Measurements from ENCODE around the gene ZFYVE16.

ZFYVE16 gene

DNA sequence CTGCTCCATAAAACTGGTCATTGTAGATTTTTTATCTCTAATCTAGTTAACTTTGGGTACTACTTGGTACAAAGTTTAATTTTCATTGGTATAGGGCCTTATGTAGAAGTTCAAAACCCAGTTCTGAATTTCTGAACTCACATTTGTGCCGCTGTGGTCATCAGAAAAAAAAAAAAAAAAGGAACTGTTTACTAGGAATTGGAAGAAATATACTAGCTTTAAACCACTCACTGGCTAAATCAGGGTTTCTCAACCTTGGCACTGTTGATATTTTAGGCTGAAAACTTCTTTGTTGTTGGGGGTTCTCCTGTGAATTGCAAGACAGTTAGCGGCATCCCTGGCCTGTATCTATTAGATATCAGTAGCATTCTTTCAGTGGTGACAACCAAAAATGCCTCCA lies 4.1 kb upstream of the ZFYVE16 start:
- H3K4me3 ChIP-seq (ENCODE audit: low read depth, low read length): no peak overlapping the region
- TF ChIP-seq, protein P1, sequence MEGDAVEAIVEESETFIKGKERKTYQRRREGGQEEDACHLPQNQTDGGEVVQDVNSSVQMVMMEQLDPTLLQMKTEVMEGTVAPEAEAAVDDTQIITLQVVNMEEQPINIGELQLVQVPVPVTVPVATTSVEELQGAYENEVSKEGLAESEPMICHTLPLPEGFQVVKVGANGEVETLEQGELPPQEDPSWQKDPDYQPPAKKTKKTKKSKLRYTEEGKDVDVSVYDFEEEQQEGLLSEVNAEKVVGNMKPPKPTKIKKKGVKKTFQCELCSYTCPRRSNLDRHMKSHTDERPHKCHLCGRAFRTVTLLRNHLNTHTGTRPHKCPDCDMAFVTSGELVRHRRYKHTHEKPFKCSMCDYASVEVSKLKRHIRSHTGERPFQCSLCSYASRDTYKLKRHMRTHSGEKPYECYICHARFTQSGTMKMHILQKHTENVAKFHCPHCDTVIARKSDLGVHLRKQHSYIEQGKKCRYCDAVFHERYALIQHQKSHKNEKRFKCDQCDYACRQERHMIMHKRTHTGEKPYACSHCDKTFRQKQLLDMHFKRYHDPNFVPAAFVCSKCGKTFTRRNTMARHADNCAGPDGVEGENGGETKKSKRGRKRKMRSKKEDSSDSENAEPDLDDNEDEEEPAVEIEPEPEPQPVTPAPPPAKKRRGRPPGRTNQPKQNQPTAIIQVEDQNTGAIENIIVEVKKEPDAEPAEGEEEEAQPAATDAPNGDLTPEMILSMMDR (IDR thresholded peaks at IDR 0.05; ENCODE audit: low read depth, low read length): no peak

DNA sequence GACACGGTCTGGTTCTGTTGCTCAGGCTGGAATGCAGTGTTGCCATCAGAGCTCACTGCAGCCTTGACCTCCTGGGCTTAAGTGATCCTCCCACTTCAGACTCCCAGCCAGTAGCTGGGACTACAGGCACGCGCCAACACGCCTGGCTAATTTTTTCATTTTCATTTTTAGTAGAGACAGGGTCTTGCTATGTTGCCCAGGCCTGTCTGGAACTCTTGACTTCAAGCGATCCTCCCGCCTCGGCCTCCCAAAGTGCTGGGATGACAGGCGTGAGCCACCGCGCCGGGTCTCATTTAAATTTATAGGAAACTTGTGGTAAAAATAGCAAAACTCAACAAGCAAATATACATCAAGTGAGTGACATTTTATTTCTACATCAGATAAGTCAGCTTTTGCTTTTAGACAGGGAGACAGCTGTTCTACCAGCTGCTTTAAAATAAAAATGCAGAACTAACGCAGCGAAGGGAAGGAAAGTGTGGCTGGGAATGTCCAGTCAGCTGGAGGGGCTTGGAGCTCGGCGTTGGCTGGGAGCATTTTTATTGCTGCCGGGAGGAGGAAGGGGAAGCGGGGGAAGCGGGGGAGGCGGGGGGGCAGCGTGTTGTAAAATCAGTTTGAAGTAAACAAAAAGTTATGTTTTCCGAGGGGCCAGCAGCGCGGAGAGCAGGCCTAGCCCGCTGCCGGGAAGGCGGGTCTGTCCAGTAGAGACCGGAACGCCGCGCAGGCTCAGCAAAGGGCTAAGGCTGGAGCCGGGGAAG lies 707 bp upstream of the ZFYVE16 start:
- peak overlapping the region; percentile 93 for H3K4me3 ChIP-seq (ENCODE audit: low read depth, low read length)
- TF ChIP-seq, protein P1 (IDR thresholded peaks at IDR 0.05; ENCODE audit: low read depth, low read length): no peak

DNA sequence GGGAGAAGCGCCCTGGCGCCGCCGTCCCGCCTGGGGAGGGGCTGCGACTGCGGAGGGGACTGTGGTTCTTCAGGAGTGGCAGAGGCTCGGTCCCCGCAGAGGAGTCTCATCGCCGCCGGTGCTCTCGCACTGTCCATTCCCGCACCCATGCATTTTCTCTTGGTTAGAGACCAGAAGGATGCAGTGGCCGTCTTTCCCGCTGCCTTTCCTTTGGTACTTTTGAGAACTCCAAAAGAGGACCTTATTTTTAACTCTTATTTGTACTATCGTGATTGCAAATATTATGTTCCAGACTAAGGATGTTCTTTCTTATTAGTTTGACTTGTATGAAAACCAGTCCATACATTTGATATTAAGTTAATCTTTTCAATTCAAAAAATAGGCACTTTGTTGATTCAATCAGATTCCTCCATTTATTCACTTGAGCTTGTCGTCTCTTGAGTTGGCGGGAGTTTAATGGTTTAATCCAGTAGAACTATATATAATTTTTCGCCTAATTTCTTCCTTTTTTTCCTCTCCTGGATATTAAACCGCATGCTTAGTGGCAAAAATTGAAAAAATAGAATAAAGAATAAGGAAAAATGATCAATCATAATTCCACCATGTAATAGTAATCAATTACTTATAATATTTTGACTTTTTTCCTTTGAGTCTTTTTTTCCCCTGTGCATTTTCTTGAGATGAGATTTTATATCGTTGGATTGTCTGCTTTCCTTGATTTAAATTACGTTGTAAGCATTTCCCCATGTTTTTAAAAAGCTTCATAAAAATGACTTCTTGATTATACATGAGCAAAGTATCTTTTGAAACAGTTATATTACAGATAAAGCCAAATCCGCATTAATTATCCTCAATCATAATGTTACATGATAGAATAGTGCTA lies 861 bp downstream of the ZFYVE16 start:
- H3K4me3 ChIP-seq (ENCODE audit: low read depth, low read length): peak overlapping the region; percentile 93
- TF ChIP-seq, protein P1 (IDR thresholded peaks at IDR 0.05; ENCODE audit: low read depth, low read length): no peak

DNA sequence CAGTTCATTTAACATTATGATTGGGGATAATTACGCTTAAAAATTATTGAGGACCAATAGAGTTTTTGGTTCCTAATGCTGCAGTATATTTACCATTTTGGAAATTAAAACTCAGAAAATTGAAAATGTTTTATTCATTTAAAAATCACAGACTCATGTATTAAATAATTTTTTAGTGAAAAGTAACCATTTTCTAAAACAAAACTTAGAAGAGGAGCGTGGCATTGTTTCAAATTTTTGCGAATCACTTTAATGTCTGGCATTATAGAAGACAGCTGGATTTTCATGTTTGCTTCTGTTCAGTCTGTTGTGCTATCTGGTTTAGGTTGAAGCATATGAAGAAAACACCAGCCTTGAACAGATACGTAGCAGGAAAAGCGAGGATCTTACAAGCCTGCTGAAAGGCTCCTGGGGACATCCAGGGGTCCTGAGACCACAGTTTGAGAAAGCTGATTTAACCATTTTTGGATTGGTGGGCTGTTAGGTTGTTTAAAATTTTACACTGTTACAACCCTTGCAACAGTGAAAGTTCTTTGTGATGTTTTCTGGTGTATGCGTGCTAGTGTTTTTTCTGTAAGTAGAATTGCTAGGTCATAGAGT lies 1.6 kb downstream of the ZFYVE16 start:
- TF ChIP-seq, protein P1 (IDR thresholded peaks at IDR 0.05; ENCODE audit: low read depth, low read length): no peak
- peak overlapping the region; percentile 93 for H3K4me3 ChIP-seq (ENCODE audit: low read depth, low read length)

DNA sequence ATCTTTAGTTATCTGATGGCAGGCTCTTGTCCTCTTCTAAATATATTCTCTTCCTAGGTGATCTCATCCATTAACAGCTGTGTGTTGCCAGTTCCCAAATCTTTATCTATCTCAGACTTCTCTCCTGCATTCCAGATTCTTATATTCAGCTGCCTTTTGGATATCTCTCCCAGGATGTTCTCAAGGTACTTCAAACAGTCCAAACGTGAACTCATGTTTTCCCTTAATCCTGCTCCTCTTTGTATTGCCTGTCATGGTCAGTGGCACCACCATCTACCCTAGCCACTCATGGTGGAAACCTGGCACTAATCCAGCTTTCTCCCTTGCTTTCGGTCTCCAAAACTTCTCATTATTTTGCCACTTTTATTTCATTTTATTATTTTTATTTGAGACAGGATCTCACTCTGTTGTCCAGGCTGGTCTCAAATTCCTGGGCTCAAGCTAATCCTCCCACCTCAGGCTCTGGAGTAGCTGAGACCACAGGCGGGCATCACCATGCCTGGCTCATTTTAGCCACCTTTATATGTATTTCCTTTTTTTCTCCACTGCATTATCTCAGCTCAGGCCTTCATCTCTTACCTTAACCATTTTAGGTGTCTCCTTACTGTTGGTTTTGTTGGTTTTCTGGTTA lies 3.8 kb downstream of the ZFYVE16 start:
- TF ChIP-seq, protein P1 (IDR thresholded peaks at IDR 0.05; ENCODE audit: low read depth, low read length): no peak
- no peak overlapping the region for H3K4me3 ChIP-seq (ENCODE audit: low read depth, low read length)

DNA sequence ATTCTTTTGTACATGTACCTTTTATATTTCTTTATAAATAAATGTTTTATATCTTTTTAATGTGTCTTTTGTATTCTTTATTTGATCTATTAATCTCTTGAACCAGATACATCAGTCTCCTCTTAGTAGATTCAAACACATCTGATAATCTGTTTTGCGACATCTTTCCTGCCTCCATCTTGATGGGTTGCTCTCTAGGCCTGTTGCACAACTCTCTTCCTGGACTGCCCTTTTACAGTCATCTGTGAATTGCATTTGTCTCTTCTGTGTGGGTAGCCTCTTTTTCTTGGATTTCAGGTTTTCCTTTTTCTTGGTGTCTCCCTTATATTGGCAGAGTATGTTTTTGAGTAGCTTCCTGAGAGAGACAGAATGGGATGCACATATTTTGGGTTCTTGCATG lies 6.2 kb downstream of the ZFYVE16 start:
- no peak overlapping the region for H3K4me3 ChIP-seq (ENCODE audit: low read depth, low read length)
- TF ChIP-seq, protein P1 (IDR thresholded peaks at IDR 0.05; ENCODE audit: low read depth, low read length): no peak
